Bronchial epithelial cell (primary cell): Measurements from ENCODE around the gene RPL39. TPM values are rescaled to one million over a fixed set of nuclear protein-coding genes. Genes with fewer than 3 reads are reported as not detected.

ENCODE experiments used
- DNase-seq: peaks from one replicate; pipeline ENCODE4 v3.0.0-alpha.2; 2010; ENCODE audit warnings: low read depth
- FAIRE-seq: peaks from 2 replicates; lab custom pipeline; 2011; peaks lifted over from hg19 to GRCh38; lab: Jason Lieb, UNC
- H3K27me3 ChIP-seq: 2 replicates; pipeline ENCODE4 v1.5.1; 2011; ENCODE audit warnings: low read length; ENCODE audit not compliant: control insufficient read depth, insufficient read depth
- H3K36me3 ChIP-seq: 2 replicates; pipeline ENCODE4 v1.5.1; 2011; ENCODE audit warnings: low read length; ENCODE audit not compliant: control insufficient read depth, insufficient read depth
- H3K4me3 ChIP-seq: 2 replicates; pipeline ENCODE4 v1.5.1; 2011; ENCODE audit warnings: mild to moderate bottlenecking, low read depth, low read length, control low read depth
- CTCF ChIP-seq: IDR thresholded peaks from 2 replicates; pipeline ENCODE4 v1.5.1; 2011; ENCODE audit warnings: mild to moderate bottlenecking, moderate library complexity, low read length, control low read depth, inconsistent platforms; ENCODE audit not compliant: insufficient read depth, severe bottlenecking
- total RNA-seq: library from RNA; depleted of rRNA; stranded (reverse); fragments of >200 nt; gene quantifications from 2 replicates; pipeline ENCODE4 v1.2.1, GENCODE V29; 2014

Gene RPL39
- total RNA-seq, 1 donor from 2014 or later, result 8,689 TPM

- no peaks in the 10 kb centered on the region for H3K27me3 ChIP-seq
- no peak for TF ChIP-seq CTCF
- H3K4me3 ChIP-seq, result no peak overlapping the region
- H3K36me3 ChIP-seq, result no peaks in the 10 kb centered on the region
- no peak for FAIRE-seq
- no peak for DNase-seq
These were observed 27.5 kb downstream of the RPL39 start for GRCh38 chrX:119763836-119764387.

GRCh38 chrX:119763181-119763580 lies 28.2 kb downstream of the RPL39 start:
- Histone ChIP-seq H3K27me3 (no peaks in the 10 kb centered on the region), H3K4me3 (no peak overlapping the region), H3K36me3 (no peaks in the 10 kb centered on the region)
- no peak for TF ChIP-seq CTCF
- DNase-seq (no peak), FAIRE-seq (no peak)

- no peaks in the 10 kb centered on the region for H3K36me3 ChIP-seq
- DNase-seq (no peak), FAIRE-seq (no peak)
- H3K4me3 ChIP-seq, result no peak overlapping the region
- no peak for TF ChIP-seq CTCF
- no peaks in the 10 kb centered on the region for H3K27me3 ChIP-seq
These were observed 28.7 kb downstream of the RPL39 start for GRCh38 chrX:119762718-119763117.

- H3K4me3 ChIP-seq, result no peak overlapping the region
- no peak for TF ChIP-seq CTCF
- no peaks in the 10 kb centered on the region for H3K36me3 ChIP-seq
- DNase-seq, result no peak
- FAIRE-seq, result peak; percentile 7
- H3K27me3 ChIP-seq, result no peaks in the 10 kb centered on the region
These were observed 31.2 kb downstream of the RPL39 start for GRCh38 chrX:119760026-119760877.

GRCh38 chrX:119759248-119759766 lies 32.1 kb downstream of the RPL39 start:
- TF ChIP-seq CTCF, result no peak
- Histone ChIP-seq H3K27me3 (no peaks in the 10 kb centered on the region), H3K4me3 (no peak overlapping the region), H3K36me3 (no peaks in the 10 kb centered on the region)
- DNase-seq (no peak), FAIRE-seq (no peak)
